HS-5 (cell line): ENCODE data around the gene SNAP25.

ENCODE experiments used
- DNase-seq: peaks from one replicate; pipeline ENCODE4 v3.0.0-alpha.2; 2012; ENCODE audit warnings: low read depth

Gene SNAP25

GRCh38 chr20:10216146-10216791 is 2.4 kb upstream of the SNAP25 start:
- DNase-seq, result no peak

- DNase-seq, result peak; percentile 72
Observed at GRCh38 chr20:10217721-10218410, 764 bp upstream of the SNAP25 start.

- peak; percentile 18 for DNase-seq
Observed at GRCh38 chr20:10219452-10219791, 792 bp downstream of the SNAP25 start.

- DNase-seq, result no peak
Observed at GRCh38 chr20:10219993-10220750, 1.5 kb downstream of the SNAP25 start.

GRCh38 chr20:10221021-10221420 is 2.4 kb downstream of the SNAP25 start:
- no peak for DNase-seq

- DNase-seq, result no peak
Observed at GRCh38 chr20:10225439-10226060, 6.9 kb downstream of the SNAP25 start.

- DNase-seq, result no peak
Observed at GRCh38 chr20:10228330-10228729, 9.7 kb downstream of the SNAP25 start.

- no peak for DNase-seq
Observed at GRCh38 chr20:10231290-10231689, 12.7 kb downstream of the SNAP25 start.

- no peak for DNase-seq
Observed at GRCh38 chr20:10236540-10237533, 18.2 kb downstream of the SNAP25 start.

GRCh38 chr20:10239954-10240353 is 21.3 kb downstream of the SNAP25 start:
- no peak for DNase-seq

- no peak for DNase-seq
Observed at GRCh38 chr20:10240655-10241054, 22.0 kb downstream of the SNAP25 start.

GRCh38 chr20:10242166-10242565 is 23.5 kb downstream of the SNAP25 start:
- DNase-seq, result no peak

GRCh38 chr20:10247440-10247839 is 28.8 kb downstream of the SNAP25 start:
- no peak for DNase-seq

- no peak for DNase-seq
Observed at GRCh38 chr20:10249048-10249770, 30.6 kb downstream of the SNAP25 start.

GRCh38 chr20:10249822-10250221 is 31.2 kb downstream of the SNAP25 start:
- DNase-seq, result no peak

GRCh38 chr20:10250902-10251301 is 32.3 kb downstream of the SNAP25 start:
- no peak for DNase-seq

GRCh38 chr20:10253780-10254179 is 35.1 kb downstream of the SNAP25 start:
- no peak for DNase-seq

- DNase-seq, result no peak
Observed at GRCh38 chr20:10255846-10256245, 37.2 kb downstream of the SNAP25 start.

- no peak for DNase-seq
Observed at GRCh38 chr20:10259166-10259565, 40.5 kb downstream of the SNAP25 start.

- DNase-seq, result no peak
Observed at GRCh38 chr20:10260316-10260715, 41.7 kb downstream of the SNAP25 start.

- DNase-seq, result no peak
Observed at GRCh38 chr20:10261702-10262101, 43.1 kb downstream of the SNAP25 start.
